ENCODE results near the gene ZKSCAN3.

- TF ChIP-seq CTCF (conservative IDR thresholded peaks at IDR 0.05; ENCODE audit: low read depth, low read length) (no peak), EZH2 (IDR thresholded peaks at IDR 0.05; ENCODE audit: low read length, unreplicated experiment) (no peak), EZH2phosphoT487 (IDR thresholded peaks at IDR 0.05; ENCODE audit: borderline replicate concordance, low read length) (no peak)
Measured at GRCh38 chr6:28351493-28351925, 1.8 kb downstream of the ZKSCAN3 start.
